Measurements from ENCODE around the gene ATMIN. TPM values are rescaled to one million over a fixed set of nuclear protein-coding genes. Genes with fewer than 3 reads are reported as not detected.

Gene ATMIN
- total RNA-seq, 1 donor from 2014 or later: 25.9 TPM

DNA sequence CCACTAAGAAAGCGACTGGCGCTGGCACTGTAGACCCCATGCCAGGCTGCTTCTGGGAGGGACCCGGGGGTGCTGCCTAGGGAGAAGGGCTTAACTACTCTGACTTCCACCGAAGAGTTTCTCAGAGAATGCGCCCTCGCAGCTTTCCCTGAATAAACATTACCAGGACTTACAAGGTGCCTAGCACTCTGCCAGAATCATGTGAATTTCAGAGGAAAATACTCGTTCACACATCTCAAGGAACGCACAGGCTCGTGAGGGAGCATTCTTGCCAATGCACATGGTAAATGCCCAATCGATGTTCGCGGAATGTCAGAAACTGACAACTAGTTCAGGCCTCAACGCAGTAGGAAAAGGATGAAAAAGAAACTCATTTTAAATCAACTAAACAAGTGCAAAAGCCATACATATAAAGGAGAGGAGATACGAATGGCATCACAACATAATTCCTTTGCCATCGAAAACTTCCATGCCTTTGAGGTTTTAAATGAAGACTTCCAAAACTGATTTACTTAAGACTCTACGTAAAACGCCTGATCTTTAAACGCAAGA lies 30.0 kb upstream of the ATMIN start:
- DNase-seq: no peak

DNA sequence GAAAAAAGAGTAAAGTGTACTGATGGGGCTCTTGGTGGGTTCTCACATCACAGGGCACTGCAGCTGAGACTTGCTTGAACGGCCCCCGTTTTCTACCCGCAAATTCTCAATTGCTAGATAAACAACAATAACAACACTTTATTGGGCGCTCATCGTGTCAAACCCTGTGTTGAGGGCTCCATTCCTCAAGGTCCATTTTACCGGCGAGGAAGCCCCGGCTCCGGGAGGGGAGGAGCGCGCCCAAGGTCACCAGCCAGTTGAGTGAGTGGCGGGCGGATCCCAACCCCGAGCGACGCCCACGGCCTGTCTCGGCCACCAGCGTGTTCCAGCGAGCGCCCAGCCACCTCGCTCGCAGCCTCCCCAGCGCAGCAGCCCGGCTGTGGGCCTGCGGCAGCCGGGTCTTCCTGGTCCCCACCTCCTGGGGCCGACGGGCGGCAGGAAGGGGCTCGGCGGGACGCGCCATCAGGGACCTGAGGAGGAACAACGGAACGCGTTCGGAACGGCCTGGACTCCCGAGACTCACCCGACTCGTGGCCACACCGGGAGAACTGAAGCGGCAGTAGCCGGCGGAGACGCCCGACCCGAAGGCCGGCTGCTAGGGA lies 29.3 kb upstream of the ATMIN start:
- DNase-seq: no peak

DNA sequence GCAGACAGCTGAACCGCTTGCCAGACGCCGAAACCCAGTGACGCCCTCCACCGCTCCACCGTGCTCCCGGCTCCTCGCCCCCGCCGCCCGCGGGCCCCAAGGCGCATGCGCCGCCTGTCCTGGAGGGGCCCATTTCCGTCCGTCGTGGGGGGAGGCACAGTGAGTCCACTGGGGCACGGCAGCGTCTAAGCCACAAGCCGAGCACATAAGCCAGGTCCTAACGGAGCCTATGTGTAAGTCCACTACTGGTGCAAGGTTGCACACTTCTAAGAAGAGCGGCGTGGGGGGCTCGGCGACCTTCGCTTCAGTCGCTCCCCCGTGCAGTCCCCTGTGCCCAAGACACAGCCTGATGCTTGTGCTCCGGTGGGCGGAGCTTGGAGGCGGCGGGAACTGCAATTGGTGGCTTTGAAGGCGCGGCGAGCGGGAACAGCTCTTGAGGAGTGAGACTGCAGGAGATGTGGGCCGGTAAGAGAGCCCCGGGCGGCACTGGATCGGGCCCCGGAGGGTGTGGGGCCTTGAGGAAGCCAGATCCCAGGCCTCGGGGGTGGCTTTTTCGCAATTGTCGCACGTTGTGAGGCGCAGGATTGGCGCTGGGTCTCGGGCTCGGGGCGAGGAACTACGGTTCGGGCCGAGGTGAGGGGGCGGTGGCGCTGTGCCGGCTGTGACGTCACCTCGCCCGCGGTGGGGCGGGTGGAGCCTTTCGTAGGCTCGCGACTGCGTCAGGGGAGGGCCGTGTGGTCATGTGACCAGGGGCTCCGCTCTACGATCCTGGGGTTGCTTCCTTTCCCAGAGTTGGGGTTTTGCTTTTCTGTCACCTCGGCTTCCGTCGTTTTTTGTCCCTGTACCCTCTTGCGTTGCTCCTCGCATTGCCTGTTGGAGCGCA lies 28.6 kb upstream of the ATMIN start, which contains the start of the genes CENPN and CMC2:
Gene CENPN (plus strand): TSS at position 402 of the 883 bp plus-strand sequence. CDS start 4,726 bp downstream, outside the sequence.
Gene CMC2 (minus strand): TSS at position 73 of the 883 bp plus-strand sequence. CDS start 9,491 bp downstream, outside the sequence.
- peak; percentile 99 for DNase-seq

DNA sequence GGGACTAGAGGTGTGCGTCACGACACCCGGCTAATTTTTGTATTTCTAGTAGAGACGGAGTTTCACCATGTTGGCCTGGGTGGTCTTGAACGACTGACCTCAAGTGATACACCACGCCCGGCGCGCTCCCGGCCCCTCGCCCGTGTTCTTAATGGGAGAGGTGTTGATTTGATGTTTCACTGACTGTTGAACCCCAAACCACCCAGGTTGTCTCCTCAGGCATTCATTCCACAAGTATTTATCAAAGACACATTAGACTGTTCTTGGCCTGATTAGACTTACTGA lies 27.2 kb upstream of the ATMIN start:
- no peak for DNase-seq

DNA sequence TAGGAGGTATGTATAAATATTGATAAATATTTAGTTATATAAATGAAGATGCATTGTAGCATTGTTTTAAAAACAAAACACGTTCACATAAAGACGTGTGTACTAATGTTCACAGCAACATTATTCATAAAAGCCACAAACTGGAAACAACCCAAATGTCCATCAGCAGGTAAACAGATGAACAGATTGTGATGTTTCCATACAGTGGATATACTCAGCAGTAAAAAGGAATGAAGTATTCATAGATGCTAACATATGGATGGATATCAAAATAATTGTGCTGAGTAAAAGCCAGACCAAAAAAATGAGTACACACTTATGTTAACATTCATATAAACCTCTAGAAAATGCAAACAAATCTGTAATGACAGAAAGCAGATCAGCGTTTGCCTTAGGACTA lies 22.7 kb upstream of the ATMIN start:
- no peak for DNase-seq

DNA sequence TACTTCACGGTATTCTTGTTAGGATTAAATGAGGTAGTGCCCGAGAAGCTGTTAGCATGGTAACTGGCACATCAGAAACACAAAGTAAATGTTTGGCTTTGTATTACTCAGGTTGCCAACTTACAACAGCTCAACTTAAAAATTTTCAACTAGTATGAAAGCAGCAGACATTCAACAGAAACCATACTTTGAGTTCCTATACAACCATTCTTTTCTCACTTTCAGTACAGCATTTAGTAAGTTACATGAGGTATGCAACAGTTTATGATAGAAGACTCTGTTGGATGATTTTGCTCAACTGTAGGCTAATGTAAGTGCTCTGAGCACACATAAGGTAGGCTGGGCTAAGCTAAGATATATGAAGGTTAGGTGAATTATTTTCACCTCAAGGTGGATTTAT lies 21.0 kb upstream of the ATMIN start:
- no peak for DNase-seq

DNA sequence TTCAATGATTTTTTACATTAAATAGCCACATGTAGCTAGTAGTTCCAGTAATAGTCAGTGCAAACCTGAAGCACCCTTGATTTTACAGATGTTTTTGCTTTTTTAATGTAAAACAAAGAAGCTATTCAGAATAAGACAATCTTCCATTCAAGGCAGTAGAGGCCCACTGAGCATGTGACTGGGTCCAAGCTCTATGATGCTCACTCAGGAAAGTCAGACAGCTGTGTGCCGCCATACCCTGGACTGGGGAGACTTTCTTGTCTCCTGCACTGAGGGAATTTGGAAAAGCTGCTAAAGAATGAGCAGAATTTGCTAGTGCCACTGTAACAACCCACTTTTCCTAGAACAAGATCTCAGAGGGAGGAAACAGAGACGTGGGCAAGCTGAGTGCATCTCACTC lies 17.1 kb upstream of the ATMIN start:
- no peak for DNase-seq

DNA sequence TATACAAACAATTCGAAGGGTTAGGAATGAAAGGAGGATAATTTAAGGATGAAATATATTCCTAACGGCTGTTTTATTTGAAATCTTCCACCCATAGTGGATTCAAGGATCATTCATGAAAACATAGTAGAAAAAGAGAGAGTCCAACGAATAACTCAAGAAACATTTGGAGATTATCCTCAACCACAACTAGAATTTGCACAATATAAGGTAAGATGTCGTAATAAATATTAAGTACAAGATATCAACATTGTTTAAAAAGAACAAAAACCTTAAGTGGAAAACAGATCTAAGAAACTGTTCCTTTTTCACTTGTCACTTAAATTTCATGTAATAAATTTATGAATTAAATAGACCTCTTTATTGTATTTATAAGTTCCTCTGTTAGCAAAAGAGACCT lies 9.2 kb upstream of the ATMIN start:
- no peak for DNase-seq

DNA sequence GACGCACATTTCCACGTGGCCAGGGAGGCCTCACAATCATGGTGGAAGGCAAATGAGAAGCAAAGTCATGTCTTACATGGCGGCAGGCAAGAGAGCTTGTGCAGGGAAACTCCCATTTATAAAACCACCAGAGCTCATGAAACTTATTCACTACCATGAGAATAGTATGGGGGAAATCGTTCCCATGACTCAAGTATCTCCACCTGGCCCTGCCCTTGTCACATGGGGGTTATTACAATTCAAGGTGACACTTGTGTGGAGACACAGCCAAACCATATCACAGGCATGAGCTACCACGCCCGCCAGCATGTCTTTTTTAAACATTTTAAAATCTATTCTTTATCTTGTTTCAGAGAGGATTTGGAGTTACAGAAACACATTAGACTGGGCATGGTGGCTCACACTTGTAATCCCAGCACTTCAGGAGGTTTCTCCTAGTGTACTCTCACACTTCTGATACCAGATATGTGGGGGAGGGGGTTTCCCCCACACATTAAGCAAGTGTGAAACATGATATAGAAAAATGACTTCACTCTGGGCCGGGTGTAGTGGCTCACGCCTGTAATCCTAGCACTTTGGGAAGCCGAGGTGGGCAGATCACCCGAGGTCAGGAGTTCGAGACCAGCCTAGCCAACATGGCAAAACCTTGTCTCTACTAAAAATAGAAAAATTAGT lies 5.6 kb upstream of the ATMIN start:
- no peak for DNase-seq

DNA sequence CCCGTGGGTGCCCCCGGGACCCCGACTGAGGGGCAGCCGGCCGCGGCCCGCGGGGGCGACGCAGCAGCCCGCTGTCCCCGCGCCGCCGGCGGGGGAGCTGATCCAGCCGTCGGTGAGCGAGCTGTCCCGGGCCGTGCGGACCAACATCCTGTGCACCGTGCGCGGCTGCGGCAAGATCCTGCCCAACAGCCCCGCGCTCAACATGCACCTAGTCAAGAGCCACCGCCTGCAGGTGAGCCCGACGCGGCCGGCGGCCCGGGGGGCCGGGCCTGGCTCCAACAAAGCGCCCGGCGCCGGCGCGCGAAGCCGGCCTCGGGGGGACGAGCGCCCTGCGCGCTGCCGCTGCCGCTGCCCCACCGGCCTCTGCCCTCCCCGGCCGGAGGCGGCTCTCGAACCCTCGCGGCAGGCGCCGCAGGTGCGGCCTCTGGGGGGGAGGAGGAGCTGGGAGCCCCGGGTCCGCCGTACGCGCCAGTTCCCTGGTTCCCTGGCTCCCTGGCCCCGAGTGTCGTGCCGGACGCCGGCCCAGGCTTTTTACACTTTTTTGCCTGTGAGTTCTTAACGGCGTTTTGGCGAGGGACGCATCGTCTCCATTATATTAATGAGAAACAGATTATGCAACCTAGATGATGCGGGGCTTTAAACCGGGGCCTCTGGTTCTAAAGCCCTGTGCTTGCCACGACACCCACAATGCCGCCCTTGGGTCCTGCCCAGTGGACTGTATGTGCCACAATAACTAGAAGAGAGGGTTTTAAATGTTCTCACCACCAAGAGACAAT lies 521 bp downstream of the ATMIN start:
- no peak for DNase-seq

DNA sequence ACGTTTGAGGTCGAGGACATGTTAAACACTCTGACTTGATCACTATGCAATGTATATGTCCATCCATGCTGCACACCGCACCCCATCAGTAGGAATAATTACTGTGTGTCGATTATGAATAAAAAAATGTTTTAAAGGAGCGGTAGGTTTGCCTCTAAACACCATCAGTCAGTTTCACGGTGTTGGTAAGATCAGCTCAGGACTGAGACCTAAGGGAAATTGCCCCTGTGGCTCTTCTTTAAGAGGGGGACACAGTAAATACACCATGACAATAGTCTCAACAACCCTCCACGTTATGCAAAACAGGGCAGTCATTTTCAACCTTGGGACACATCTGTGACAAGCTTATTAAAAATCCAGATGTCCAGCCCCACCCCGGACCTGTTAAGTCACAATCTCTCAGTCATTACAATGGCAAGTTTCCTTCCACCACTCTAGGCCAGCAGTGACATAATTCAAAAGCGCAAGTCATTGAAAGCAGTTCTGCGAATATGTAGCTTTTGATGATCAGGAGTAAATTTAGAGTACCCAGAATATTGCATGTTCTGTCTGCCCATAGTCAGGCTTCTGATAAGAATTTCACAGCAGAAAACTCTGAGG lies 1.2 kb downstream of the ATMIN start:
- DNase-seq: no peak

DNA sequence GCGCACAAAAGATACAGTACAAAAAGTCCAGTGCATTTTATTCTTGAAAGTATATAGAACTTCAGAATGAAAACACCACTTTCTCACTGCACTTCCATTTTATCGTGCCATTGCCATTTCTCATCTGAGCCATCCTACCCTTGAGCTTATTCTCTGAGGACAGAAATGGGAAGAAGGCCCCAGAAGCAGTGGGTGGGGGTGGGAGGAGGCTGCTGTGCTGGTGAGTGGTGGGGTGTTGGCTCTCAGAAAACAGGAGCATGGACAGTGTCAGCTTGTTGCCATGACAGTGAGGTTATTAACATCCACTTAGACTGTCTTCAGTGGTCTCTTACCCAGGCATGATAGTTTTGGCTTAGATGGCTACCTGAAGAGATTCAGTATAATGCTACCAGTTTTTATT lies 4.5 kb downstream of the ATMIN start:
- DNase-seq: no peak

DNA sequence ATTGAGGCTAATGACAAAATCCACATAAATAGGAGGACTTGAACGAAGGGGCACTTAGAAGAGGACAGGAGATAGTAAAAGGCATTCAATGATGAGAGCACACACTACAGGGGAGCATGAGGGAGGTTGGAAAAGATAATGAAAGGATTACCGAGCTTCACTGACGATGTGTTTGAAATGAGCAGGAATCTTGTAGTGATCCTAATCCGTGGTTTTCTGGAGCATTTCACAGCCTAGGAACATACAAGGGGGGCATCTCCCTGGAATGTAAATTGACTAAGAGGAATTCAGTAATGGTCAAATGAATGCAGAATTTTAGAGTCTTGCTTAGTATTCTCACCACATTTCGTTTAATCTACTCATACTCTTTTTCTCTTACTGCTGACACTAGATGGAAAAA lies 5.2 kb downstream of the ATMIN start:
- no peak for DNase-seq

DNA sequence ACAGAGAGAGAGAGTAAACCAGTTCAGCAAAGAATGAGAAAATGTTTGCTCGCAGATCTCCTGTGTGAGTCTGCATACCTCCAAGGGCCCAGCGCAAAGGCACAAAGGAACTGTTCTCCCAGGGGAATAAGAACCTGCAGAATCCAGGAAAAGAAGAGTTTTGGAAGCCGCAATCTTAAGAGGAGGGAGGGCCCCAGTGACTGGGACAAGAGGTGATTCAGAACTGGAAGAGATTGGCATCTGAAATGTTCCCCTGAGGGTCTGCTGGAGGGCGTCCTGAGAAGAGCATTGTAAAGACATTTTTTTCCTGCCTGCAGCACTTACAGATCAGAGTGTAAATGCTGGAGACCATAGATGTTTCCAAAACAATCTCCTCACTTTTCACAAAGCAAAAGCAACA lies 6.1 kb downstream of the ATMIN start:
- DNase-seq: no peak

DNA sequence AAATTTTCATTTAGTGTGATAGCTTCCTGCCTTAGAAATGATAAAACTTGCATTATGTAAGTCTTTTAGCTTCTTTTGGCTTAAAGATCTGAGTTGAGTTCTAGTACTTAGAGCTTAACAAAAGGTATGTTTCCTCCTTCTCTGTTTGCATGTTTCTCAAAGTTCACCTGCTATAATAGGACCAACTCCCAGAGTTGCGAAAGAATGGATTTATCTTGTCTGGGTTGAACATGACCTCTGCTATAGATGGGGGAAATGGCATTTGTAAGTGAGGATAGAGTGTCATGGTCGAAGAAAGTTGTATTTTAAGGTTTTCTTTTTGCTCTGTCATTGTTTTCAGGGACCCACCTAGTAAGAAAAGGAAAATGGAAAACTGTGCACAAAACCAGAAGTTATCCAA lies 7.2 kb downstream of the ATMIN start:
- no peak for DNase-seq

DNA sequence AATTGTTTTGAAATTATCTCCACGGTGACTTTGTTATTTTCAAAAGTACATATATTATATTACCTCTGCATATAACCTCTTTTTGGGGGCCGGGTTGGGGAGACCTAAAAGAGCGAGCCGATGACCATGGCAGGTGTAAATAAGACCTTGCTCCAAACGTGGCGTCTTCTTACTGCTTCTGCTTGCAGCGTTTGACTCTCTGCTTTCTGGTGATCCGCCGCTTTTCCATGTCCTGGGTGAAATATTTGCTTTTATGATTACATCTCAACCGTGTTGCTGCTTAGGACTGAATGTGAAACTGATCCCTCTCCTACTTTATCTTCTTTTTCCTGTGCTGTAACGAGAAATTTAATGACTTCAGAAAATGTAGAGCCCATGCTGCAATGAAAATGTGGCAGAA lies 18.1 kb downstream of the ATMIN start:
- DNase-seq: no peak

DNA sequence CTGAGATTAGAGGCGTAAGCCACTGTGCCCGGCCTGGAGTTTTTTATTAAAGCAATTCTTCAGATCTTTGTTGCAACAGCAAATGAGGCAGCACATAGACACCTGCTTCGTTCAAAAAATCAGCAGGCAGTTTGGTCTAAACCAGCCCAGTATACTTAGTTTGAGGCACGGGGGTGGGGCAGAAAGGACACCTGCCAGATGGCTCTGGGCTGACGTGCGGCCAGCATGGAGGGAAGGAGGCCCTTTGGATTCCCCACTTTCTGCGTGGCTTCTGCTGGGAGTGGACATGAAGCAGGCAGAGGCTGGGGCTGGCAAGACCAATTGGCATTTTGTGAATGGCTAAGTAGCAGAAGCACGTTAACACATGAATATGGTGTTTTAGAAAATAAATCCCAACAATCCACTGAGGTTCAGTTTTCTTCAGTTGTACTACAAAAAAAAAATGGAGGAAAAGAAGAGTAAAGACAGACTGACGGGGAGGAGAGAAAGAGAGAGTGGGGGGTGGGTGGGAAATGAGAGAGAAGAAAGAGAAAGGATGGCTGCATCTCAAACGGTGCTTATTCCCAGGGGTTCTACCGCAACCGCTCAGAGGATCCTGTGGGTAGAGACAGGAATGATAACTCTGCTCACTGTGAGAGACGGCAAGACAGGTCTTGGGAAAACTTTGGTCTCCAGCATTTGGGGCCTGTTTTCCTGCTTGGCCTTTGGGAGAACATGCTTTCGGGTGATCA lies 25.1 kb downstream of the ATMIN start:
- no peak for DNase-seq

DNA sequence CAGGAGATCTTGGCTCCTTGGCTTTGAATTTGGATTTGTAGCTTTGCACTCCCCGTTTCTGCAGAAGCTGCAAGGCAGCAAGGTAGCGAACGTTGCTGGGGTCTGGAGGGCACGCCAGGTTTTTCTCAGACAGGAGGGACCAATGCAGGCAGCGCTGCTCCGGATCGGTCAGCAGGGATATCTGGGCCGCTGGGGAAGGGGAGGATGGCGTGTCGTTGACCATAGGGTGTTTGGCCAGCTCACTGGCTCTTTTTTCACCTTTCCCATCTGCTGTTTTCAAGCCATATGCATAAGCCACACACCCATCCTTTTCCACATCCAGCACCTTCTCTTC lies 25.6 kb downstream of the ATMIN start:
- DNase-seq: no peak

DNA sequence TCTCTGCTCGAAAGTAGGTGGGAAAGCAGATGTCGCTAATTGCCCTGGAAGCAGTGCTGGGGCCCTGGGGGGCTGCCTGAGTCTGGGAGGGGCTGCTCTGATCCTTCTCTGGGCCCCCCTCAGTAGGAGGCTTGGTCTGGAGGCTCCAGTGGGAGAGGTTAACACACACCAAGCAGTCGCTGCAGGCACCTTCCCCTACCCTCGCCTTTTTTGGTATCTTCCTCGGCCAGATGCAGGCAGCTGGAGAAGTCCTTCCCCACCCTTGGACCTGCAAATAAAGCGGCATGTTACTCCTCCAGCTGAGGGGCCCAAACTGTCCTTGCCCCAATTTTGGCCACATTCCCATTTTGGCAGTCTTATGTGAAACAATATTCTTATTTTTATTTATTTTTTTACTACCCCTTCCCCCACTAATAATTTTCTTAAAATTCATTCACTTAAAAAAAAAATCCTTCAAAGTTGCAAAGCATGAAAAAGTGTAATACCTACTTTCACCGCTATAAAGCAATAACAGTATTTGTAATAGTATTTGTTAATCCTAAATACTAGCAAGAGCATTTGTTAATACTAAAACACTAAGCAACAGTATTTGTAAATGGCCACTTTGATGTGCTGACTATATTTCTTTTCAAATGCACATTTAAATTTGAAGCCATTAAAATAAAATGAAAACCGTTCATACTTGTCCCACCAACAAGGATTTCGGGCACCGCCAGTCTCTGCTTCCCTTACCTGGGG lies 26.4 kb downstream of the ATMIN start:
- no peak for DNase-seq

DNA sequence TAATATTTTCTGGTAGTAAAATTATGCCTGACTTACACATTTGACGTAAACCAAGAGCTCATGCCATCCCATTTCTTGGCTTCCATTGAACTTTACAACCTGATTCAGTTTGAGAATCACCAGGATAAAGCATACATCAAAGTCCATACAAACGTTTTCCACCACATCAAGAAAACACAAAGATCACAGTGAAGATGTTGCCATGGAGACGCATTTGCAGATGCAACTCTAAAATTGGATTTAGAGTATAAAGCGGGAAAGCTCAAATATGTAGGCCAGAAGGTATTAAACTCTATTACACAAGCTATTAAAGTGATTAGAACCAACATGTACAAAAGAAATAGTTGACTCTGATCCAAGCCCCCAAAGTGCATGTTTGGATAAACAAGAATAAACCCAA lies 31.0 kb downstream of the ATMIN start:
- no peak for DNase-seq

DNA sequence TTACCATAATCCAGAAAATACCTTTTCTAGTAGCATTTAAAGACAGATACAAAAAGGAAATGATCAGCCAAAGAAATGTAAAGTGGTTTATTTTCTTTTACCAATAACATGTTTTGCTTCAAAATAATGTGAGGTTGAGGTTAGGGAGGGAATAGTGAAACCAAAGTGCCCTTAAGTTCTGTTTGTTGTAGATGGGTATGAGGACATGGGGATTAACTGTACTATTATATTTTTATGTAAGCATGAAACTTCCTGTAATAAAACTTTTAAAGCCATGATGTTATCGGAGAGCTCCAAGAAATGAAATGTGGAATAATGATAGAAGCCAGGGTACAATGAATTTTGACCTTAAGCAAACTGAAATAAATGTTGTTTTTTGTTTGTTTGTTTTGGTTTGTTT lies 31.5 kb downstream of the ATMIN start:
- DNase-seq: no peak

All from skin of body (tissue), 2 donors.